ENCODE measurements around the gene BUD31.

The BUD31 gene

GRCh38 chr7:99438573-99439480 is 30.1 kb downstream of the BUD31 start, which contains the start of the genes CPSF4 and PTCD1:
Gene CPSF4, plus strand, starts transcription at chr7:99438943. Its CDS starts 140 bp downstream, at chr7:99439083.
Gene PTCD1, minus strand, starts transcription at chr7:99438798. Its CDS starts 3,556 bp downstream, at chr7:99435242.
- DNase-seq = peak; percentile 99

- DNase-seq = no peak
Observed at GRCh38 chr7:99440195-99440594, 31.4 kb downstream of the BUD31 start.

- no peak for DNase-seq
Observed at GRCh38 chr7:99446096-99446495, 37.3 kb downstream of the BUD31 start.

- peak; percentile 37 for DNase-seq
Observed at GRCh38 chr7:99447943-99448342, 39.2 kb downstream of the BUD31 start.

GRCh38 chr7:99448855-99449254 is 40.1 kb downstream of the BUD31 start:
- DNase-seq = no peak

GRCh38 chr7:99449326-99449725 is 40.6 kb downstream of the BUD31 start:
- DNase-seq = no peak

- no peak for DNase-seq
Observed at GRCh38 chr7:99451936-99452335, 43.2 kb downstream of the BUD31 start.

GRCh38 chr7:99452541-99452940 is 43.8 kb downstream of the BUD31 start:
- DNase-seq = no peak

- no peak for DNase-seq
Observed at GRCh38 chr7:99453105-99453504, 44.3 kb downstream of the BUD31 start.

- DNase-seq = no peak
Observed at GRCh38 chr7:99455874-99456273, 47.1 kb downstream of the BUD31 start.

GRCh38 chr7:99456288-99456687 is 47.5 kb downstream of the BUD31 start:
- no peak for DNase-seq

GRCh38 chr7:99457050-99457649 is 48.4 kb downstream of the BUD31 start:
- DNase-seq = no peak

- DNase-seq = no peak
Observed at GRCh38 chr7:99457650-99458493, 49.1 kb downstream of the BUD31 start.

GRCh38 chr7:99459087-99459486 is 50.3 kb downstream of the BUD31 start:
- DNase-seq = peak; percentile 57

GRCh38 chr7:99460651-99461050 is 51.9 kb downstream of the BUD31 start:
- no peak for DNase-seq

- peak; percentile 40 for DNase-seq
Observed at GRCh38 chr7:99461221-99461620, 52.5 kb downstream of the BUD31 start.

GRCh38 chr7:99465421-99465768 is 56.6 kb downstream of the BUD31 start:
- peak; percentile 66 for DNase-seq

- no peak for DNase-seq
Observed at GRCh38 chr7:99468336-99468918, 59.7 kb downstream of the BUD31 start.
